HG03103 (cell line): Measurements from ENCODE around the gene GAREM1.

Source experiments
- ATAC-seq: cut with Tn5 transposase; IDR thresholded peaks from one replicate; pipeline ENCODE4 v1.9.1; 2021; ENCODE audit warnings: low read depth; ENCODE audit not compliant: unreplicated experiment

Gene GAREM1

DNA sequence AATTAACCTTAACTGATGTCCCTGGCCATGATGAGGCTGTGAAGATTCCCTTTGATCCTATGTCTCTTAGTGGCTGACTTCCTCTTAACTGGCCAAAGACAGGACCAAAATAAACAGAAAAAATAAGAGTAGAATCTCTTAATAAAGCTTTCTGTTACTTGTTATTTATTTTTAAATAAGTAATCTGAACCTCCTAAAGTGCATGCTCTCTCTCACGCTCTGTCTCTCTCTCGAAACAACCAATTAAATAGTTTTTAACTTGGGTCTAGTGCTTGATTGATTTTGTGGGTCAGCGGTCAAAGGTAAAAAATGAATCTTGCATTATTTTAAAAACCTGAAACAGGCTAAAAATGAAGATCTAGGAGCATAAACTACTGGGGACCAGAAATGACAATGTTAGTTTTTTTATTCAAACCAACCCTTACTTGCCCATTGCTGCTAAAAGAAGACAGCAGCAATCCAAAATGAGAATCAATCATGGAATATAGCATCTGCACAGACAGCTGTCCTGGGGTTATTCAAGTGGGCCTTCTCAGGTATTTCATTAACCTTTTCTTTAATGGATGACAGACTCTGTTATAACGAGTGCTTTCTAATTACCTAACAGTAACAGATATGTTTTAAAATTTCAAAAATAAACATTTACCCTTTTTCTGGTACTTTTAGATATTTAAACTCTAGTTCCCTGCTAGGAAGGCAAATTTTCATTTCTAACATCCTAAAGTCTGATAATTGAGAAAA, 11.2 kb downstream of the GAREM1 start:
- no peak for ATAC-seq

GRCh38 chr18:32455361-32455760, 15.3 kb downstream of the GAREM1 start:
- ATAC-seq, result no peak

GRCh38 chr18:32454593-32454992, 16.1 kb downstream of the GAREM1 start:
- no peak for ATAC-seq

DNA sequence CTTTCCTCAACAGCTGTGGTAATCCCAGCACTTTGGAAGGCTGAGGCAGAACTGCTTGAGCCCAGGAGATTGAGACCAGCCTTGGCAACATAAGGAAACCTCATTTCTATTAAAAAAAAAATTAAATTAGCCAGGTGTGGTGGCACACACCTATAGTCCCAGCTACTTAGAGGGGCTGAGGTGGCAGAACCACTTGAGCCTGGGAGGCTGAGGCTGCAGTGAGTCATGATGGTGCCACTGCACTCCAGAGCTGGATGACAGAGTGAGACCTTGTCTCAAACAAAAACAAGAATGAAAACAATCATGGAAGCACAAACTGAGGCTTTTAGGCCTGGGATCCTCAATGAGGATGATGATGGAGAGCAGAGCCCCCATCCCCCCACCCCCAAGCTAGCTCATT, 19.8 kb downstream of the GAREM1 start:
- no peak for ATAC-seq

DNA sequence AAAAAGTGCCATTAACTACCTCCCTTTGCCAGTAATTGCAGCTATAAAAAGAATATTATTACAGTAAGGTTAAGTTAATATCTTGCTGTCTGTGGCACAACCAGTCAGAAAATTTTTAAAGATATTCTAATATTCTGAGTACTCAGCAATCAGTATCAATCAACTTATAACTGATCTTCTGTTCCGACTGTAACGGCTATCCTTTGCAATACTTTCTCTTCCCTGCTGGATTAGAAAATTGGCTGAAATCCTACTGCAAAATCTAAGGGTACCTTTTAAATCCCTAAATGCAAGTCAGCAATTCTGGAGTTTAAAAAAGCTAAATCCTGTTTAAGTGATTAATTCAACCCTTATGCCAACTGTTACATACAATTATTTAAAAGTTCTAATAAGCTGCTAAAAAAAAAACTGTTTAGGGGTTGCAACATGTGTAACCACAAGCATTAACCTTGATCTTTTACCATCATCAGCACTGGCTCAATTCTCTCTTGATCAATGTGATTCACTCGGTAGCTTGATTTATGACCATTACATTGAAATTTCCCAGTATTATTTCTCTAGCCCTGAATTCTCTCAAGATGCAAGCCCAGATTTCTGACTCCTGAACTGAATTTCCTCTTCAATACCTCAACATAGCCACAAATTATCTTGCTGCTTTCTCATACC, 20.5 kb downstream of the GAREM1 start:
- ATAC-seq, result no peak

- ATAC-seq, result no peak
These were observed 23.9 kb downstream of the GAREM1 start for GRCh38 chr18:32446780-32447179.

GRCh38 chr18:32445846-32446245, 24.8 kb downstream of the GAREM1 start:
- no peak for ATAC-seq

DNA sequence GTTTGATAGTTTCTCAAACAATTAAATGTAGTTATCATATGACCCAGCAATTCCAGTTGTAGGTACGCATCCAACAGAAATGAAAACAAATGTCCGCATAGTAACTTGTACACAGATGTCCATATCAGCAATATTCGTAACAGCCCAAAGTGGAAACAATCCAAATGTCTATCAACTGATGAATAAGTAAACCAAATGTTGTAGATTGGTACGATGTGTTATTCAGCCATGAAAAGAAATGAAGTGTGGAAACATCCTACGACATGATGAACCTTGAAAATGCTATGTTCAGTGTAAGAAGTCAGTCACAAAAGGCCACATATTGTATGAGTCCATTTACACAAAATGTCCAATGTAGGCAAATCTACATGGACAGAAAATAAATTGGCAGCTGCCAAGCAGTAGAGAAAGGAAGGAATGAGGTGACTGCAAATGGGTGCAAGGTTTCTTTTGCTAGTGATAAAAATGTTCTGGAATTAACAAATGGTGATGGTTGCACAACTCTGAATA, 26.9 kb downstream of the GAREM1 start:
- no peak for ATAC-seq

DNA sequence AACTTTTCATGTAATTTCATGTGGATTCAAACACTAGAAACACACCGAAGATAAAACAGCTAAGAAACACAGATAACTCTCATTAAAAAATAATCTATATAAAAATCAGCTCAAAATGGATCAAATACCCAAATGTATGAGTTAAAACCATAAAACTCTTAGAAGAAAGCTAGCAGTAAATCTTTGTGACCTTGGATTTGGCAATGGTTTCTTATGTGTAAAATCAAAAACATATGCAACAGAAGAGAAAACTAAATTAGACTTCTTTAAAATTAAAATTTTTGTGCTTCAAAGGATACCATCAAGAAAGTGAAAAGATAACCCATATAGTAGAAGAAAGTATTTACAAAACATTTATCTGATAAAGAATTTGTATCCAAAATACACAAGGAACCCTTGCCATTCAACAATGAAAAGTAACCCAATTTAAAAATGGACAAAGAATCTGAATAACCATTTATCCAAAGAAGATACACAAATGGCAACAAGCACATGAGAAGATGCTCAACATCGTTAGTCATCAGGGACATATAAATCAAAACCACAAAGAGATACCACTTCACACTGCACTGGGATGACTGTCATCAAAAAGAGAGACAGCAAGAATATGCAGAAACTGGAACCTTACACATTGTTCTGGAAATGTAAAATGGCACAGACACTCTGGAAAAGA, 27.5 kb downstream of the GAREM1 start:
- no peak for ATAC-seq

GRCh38 chr18:32442575-32442974, 28.1 kb downstream of the GAREM1 start:
- ATAC-seq, result no peak

DNA sequence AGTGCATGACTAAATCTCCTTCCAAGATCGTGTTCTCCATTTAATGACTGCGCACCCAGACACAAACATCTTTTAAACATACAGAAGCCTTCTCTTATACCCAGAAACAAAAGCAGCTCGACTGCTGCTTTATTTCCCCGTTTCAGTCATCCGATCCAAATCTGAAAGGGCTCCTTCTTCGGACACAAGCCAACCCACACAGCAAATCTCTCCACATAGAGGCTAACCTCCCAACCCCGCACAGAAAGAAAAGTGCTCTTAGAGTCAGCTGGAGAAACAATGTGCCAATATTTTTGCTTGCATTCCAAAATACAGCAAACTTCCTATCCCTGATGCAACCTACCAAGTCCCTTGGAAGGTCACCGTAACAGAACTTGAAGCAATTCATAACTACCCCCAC, 29.1 kb downstream of the GAREM1 start:
- ATAC-seq, result no peak

- ATAC-seq, result no peak
These were observed 30.2 kb downstream of the GAREM1 start for GRCh38 chr18:32440518-32440917.

- no peak for ATAC-seq
These were observed 30.9 kb downstream of the GAREM1 start for GRCh38 chr18:32439802-32440201.

DNA sequence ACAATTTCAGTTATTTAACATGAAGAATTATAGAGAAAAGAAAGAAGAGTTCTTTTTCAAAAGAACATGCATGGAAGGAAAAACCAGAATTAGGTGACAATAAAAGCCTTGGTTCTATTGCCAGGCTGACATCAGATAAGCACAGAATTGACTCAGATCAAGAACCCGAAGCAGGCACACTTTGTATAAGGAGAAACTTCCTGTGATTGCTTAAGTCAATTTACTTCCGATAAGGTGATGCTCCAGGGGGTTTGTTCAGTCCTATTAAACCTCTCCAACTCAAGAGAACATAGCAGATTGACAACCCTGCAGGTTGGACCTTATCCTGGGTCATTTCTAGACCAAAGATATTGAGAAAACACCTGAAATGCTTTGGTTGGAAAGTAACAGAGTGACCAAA, 31.4 kb downstream of the GAREM1 start:
- no peak for ATAC-seq

- ATAC-seq, result no peak
These were observed 32.5 kb downstream of the GAREM1 start for GRCh38 chr18:32438173-32438572.

DNA sequence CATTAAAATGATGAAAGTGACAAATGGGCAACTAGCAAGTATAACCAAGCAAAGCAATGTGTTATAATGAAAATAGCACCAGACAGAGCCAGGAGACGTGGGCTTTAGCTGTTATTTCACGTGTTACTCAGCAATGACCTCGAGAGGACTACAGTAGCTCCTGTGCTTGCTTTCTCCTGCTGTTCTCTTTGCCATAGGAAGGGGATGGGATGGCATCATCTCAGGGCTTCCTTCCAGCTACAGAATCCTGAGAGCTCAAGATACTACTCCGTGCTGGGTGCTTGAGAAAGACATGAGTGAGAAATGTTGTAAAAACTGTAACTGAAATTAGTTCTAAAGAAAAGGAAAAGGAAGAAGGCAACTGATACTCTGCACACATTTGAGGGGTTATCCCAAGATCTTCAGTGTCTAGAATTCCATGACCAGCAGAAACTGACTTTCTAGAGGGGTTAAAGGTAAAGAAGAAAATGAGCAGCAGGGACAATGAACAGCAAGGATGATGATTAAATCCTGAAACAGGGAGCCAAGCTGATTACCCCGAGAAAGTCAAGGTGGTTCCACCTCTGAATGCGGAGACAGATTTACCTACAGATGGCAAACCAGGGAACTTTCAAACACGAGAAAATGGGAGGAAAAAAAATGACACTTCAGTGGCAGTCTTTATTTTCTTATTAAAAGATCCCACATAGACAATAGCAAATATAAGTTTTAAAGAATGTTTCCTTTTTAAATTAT, 33.4 kb downstream of the GAREM1 start:
- no peak for ATAC-seq

DNA sequence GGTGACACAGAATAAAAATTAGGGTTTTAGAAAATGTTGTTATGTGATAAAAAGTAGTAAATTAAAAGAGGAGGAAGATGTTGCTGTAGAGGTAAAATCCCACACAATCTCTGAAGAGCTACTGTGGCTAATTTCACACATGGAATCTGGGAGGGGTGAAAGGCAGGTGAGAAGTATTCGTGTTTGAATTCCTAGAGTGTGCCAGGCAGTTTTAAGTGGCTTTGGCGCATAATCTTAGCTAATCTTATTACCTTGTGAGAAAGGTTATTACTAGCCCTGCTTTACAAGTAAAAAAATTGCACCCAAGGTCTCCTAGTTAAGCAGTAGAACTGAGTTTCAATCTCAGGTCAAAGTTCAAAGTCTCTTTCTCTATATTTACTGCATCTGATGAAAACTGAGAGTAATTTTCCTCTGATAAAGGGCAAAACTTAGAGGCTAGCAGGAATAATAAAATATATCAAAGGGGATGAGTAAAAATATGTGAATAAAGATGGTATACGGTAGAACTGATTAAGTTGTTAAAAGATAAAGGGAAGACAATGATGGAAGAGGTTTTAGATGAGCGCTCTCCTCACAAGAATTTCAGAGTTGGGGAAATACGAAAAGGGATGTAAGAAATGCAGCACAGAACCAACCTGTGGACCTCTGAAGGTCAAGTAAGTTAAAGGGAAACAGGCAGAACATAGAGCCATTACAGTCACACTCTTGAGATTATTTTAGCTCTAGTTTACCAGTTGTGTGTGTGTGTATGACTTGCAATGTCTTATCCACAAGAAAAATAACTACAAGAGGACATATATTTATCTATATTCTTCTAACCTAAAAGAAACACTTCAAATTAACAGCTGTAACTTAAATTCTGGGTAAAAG, 34.8 kb downstream of the GAREM1 start:
- ATAC-seq, result no peak

DNA sequence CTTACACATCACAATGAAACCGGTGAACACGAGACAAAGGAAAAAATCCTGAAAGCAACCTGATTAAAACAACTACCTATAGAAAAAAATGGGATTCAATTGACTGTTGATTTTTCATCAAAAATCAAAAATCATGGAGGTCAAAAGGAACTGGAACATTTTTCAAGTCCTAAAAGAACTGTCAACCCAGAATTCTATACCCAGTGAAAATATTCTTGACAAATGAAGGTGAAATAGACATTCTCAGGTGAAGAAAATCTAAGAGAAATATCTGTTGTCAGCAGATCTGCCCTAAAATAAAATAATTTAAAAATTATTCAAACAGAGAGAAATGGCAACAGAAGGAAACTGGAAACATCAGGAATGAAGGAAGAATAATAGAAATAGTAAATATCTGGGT, 38.9 kb downstream of the GAREM1 start:
- ATAC-seq, result no peak

- ATAC-seq, result no peak
These were observed 41.3 kb downstream of the GAREM1 start for GRCh38 chr18:32429402-32429801.
